Naive B cell (primary cell): ENCODE measurements around the gene ADGRL1. TPM values are rescaled to one million over a fixed set of nuclear protein-coding genes. Genes with fewer than 3 reads are reported as not detected.

Experiments used
- polyA plus RNA-seq, 6 donors: library from polyadenylated mRNA; unstranded; fragments of 300-500 nt; fragmentation: Illumina TruSeq; gene quantifications; one replicate each; pipeline ENCODE4 v1.2.3, GENCODE V29; 2021; ENCODE audit warnings: low read depth in 6 of 6

Gene ADGRL1
- polyA plus RNA-seq, 6 donors from 2014 or later: not detected

Other genes starting within 250 kb of the ADGRL1 start
- 1 to 10 TPM in 3 of 6 donors, under 1 TPM in 3; 0.27 to 2.3 (median 1.1) TPM for gene RFX1, start 199.8 kb downstream of the ADGRL1 start, polyA plus RNA-seq
- gene RLN3, start 178.0 kb downstream of the ADGRL1 start, polyA plus RNA-seq: not detected
- gene IL27RA, start 174.4 kb downstream of the ADGRL1 start, polyA plus RNA-seq: 10 to 100 TPM; 38.5 to 55.6 (median 48.2) TPM
- not detected for gene PALM3, start 144.1 kb downstream of the ADGRL1 start, polyA plus RNA-seq
- under 1 TPM in 3 of 6 donors, not detected in 3; 0.16 to 0.53 (median 0.20) TPM for gene MISP3, start 133.4 kb downstream of the ADGRL1 start, polyA plus RNA-seq
- gene C19orf67, start 120.4 kb downstream of the ADGRL1 start, polyA plus RNA-seq: not detected
- gene SAMD1, start 115.4 kb downstream of the ADGRL1 start, polyA plus RNA-seq: 1 to 10 TPM in 5 of 6 donors, under 1 TPM in 1; 0.52 to 2.1 (median 1.2) TPM
- gene PRKACA, start 88.4 kb downstream of the ADGRL1 start, polyA plus RNA-seq: 1 to 10 TPM in 3 of 6 donors, under 1 TPM in 2, not detected in 1; 0.60 to 3.1 (median 1.2) TPM
- 1 to 10 TPM; 1.8 to 4.1 (median 2.5) TPM for gene ASF1B, start 69.6 kb downstream of the ADGRL1 start, polyA plus RNA-seq
- gene ADGRE5, start 175.3 kb upstream of the ADGRL1 start, polyA plus RNA-seq: 10 to 100 TPM; 17.8 to 41.1 (median 31.9) TPM
- gene DDX39A, start 213.2 kb upstream of the ADGRL1 start, polyA plus RNA-seq: 100 to 1,000 TPM; 110 to 169 (median 132) TPM
- gene PKN1, start 227.1 kb upstream of the ADGRL1 start, polyA plus RNA-seq: 10 to 100 TPM; 37.1 to 67.9 (median 48.0) TPM